Mesenchymal stem cell (in vitro differentiated cells and primary cell): ENCODE results near the gene PEX11A.

Source experiments
- DNase-seq: peaks from one replicate; pipeline ENCODE4 v3.0.0-alpha.2; 2013
- H2AFZ ChIP-seq: one replicate; pipeline ENCODE4 v1.6.1; 2013; ENCODE audit warnings: low read depth, mild to moderate bottlenecking, control low read depth, inconsistent platforms, low read length, moderate library complexity
- H2AK5ac ChIP-seq: 2 replicates; pipeline ENCODE4 v1.6.1; 2013; ENCODE audit warnings: low read length, moderate library complexity, mild to moderate bottlenecking, inconsistent platforms; ENCODE audit not compliant: severe bottlenecking
- H2BK120ac ChIP-seq: one replicate; pipeline ENCODE4 v1.6.1; 2013; ENCODE audit warnings: low read depth, mild to moderate bottlenecking, inconsistent platforms, low read length, moderate library complexity
- H2BK12ac ChIP-seq, 2 experiments: one replicate each; pipeline ENCODE4 v1.6.1; 2013; ENCODE audit warnings: inconsistent platforms in 2 of 2, low read length in 2 of 2, mild to moderate bottlenecking in 2 of 2, moderate library complexity in 2 of 2, control low read depth in 1 of 2
- H2BK15ac ChIP-seq: one replicate; pipeline ENCODE4 v1.6.1; 2013; ENCODE audit warnings: mild to moderate bottlenecking, low read depth, inconsistent platforms; ENCODE audit not compliant: poor library complexity, severe bottlenecking
- H2BK5ac ChIP-seq: 2 replicates; pipeline ENCODE4 v1.6.1; 2013; ENCODE audit warnings: low read depth, mild to moderate bottlenecking, low read length, control low read depth, inconsistent platforms; ENCODE audit not compliant: poor library complexity, severe bottlenecking
- H3K14ac ChIP-seq, 2 experiments: one replicate each; pipeline ENCODE4 v1.6.1; 2013; ENCODE audit warnings: inconsistent platforms in 2 of 2, low read length in 2 of 2, control low read depth in 1 of 2, mild to moderate bottlenecking in 1 of 2, moderate library complexity in 1 of 2
- H3K18ac ChIP-seq, 2 experiments: one replicate each; pipeline ENCODE4 v1.6.1; 2013; ENCODE audit warnings: inconsistent platforms in 2 of 2, low read length in 2 of 2, control low read depth in 1 of 2, low read depth in 1 of 2, mild to moderate bottlenecking in 1 of 2
- H3K23ac ChIP-seq, 2 experiments: one replicate each; pipeline ENCODE4 v1.6.1; 2013; ENCODE audit warnings: inconsistent platforms in 2 of 2, low read length in 2 of 2, mild to moderate bottlenecking in 2 of 2, moderate library complexity in 2 of 2, control low read depth in 1 of 2
- H3K27ac ChIP-seq: 2 replicates; pipeline ENCODE4 v1.5.1; 2013; ENCODE audit warnings: mild to moderate bottlenecking, moderate library complexity, low read length, control low read depth, inconsistent platforms; ENCODE audit not compliant: poor library complexity, severe bottlenecking
- H3K27me3 ChIP-seq, 2 experiments: 2 replicates each; pipeline versions ENCODE4 v1.6.1 to v1.7.0; 2013; ENCODE audit warnings: low read length in 2 of 2, mild to moderate bottlenecking in 2 of 2, moderate library complexity in 2 of 2, control low read depth in 1 of 2, inconsistent platforms in 1 of 2; ENCODE audit not compliant: control insufficient read depth in 1 of 2, insufficient read depth in 1 of 2
- H3K36me3 ChIP-seq, 2 experiments: 2 replicates each; pipeline versions ENCODE4 v1.6.1 to v1.7.0; 2013; ENCODE audit warnings: low read length in 2 of 2, control low read depth in 1 of 2, inconsistent platforms in 1 of 2, low read depth in 1 of 2, mild to moderate bottlenecking in 1 of 2; ENCODE audit not compliant: insufficient read depth in 2 of 2, control insufficient read depth in 1 of 2
- H3K4ac ChIP-seq, 2 experiments: one replicate each; pipeline ENCODE4 v1.6.1; 2013; ENCODE audit warnings: inconsistent platforms in 2 of 2, low read length in 2 of 2, mild to moderate bottlenecking in 2 of 2, moderate library complexity in 2 of 2, control low read depth in 1 of 2, low read depth in 1 of 2
- H3K4me1 ChIP-seq: 2 replicates; pipeline ENCODE4 v1.6.1; 2013; ENCODE audit warnings: low read depth, low read length, control low read depth; ENCODE audit not compliant: control insufficient read depth, insufficient read depth
- H3K4me2 ChIP-seq: 2 replicates; pipeline ENCODE4 v1.6.1; 2013; ENCODE audit warnings: low read length, mild to moderate bottlenecking, inconsistent platforms; ENCODE audit not compliant: poor library complexity, severe bottlenecking
- H3K4me3 ChIP-seq, 2 experiments: 2 replicates each; pipeline versions ENCODE4 v1.5.1 to v1.7.0; 2013; ENCODE audit warnings: low read length in 2 of 2, mild to moderate bottlenecking in 2 of 2, control low read depth in 1 of 2, low read depth in 1 of 2; ENCODE audit not compliant: insufficient read depth in 1 of 2
- H3K79me1 ChIP-seq: replicated peaks from 2 replicates; pipeline ENCODE4 v1.6.1; 2013; ENCODE audit warnings: mild to moderate bottlenecking, control low read depth, low read length, inconsistent platforms; ENCODE audit not compliant: poor library complexity, severe bottlenecking
- H3K9ac ChIP-seq: 2 replicates; pipeline ENCODE4 v1.7.0; 2013; ENCODE audit warnings: mild to moderate bottlenecking, low read length, moderate library complexity
- H3K9me3 ChIP-seq: 2 replicates; pipeline ENCODE4 v1.7.0; 2013; ENCODE audit warnings: mild to moderate bottlenecking, low read length; ENCODE audit not compliant: control insufficient read depth
- H4K8ac ChIP-seq: one replicate; pipeline ENCODE4 v1.6.1; 2013; ENCODE audit warnings: inconsistent platforms, mild to moderate bottlenecking, low read length, moderate library complexity
- H4K91ac ChIP-seq: one replicate; pipeline ENCODE4 v1.6.1; 2013; ENCODE audit warnings: mild to moderate bottlenecking, low read length, inconsistent platforms
- WGBS: methylation state at CpG from one replicate; pipeline ENCODE4 v1.1.7; 2013; ENCODE audit warnings: mixed read lengths; 5-methylcytosine and 5-hydroxymethylcytosine counted together

The PEX11A gene

GRCh38 chr15:89649716-89650115, 40.8 kb downstream of the PEX11A start:
- H2BK15ac ChIP-seq = no peak overlapping the region
- H3K27me3 ChIP-seq = no peaks in the 10 kb centered on the region
- DNase-seq = no peak
- H3K14ac ChIP-seq = no peak overlapping the region
- H2BK5ac ChIP-seq = no peak overlapping the region
- no peak overlapping the region for H3K9ac ChIP-seq
- no peak overlapping the region for H3K23ac ChIP-seq
- H2AK5ac ChIP-seq = no peak overlapping the region
- H3K79me1 ChIP-seq = peaks cover 31% of the 10 kb centered on the region
- H3K36me3 ChIP-seq = peaks cover 38 to 58% of the 10 kb centered on the region in 2 experiments
- H3K4me3 ChIP-seq = no peak overlapping the region
- H3K27ac ChIP-seq = no peak overlapping the region
- H4K91ac ChIP-seq = no peak overlapping the region
- no peak overlapping the region for H2BK120ac ChIP-seq
- no peak overlapping the region for H2AFZ ChIP-seq
- no peak overlapping the region for H2BK12ac ChIP-seq
- no peak overlapping the region for H3K18ac ChIP-seq
- 98% methylated on average over 15 of the region's 15 CpGs for WGBS
- no peaks in the 10 kb centered on the region for H3K9me3 ChIP-seq
- H3K4me1 ChIP-seq = peaks cover 8% of the 10 kb centered on the region
- H3K4ac ChIP-seq = no peak overlapping the region
- no peak overlapping the region for H3K4me2 ChIP-seq
- H4K8ac ChIP-seq = no peak overlapping the region

GRCh38 chr15:89649013-89649625, 41.4 kb downstream of the PEX11A start:
- no peak for DNase-seq
- Histone ChIP-seq H3K4me3 (no peak overlapping the region), H3K4ac (no peak overlapping the region), H3K18ac (no peak overlapping the region), H2BK120ac (no peak overlapping the region), H3K9ac (no peak overlapping the region), H3K9me3 (no peaks in the 10 kb centered on the region), H3K27me3 (no peaks in the 10 kb centered on the region), H2BK15ac (no peak overlapping the region), H4K91ac (no peak overlapping the region), H3K14ac (no peak overlapping the region), H3K27ac (no peak overlapping the region), H3K79me1 (peaks cover 30% of the 10 kb centered on the region), H4K8ac (no peak overlapping the region), H3K4me1 (peaks cover 4% of the 10 kb centered on the region), H2AFZ (no peak overlapping the region), H2BK12ac (no peak overlapping the region), H3K36me3 (peaks cover 42 to 61% of the 10 kb centered on the region in 2 experiments), H3K4me2 (no peak overlapping the region), H2BK5ac (no peak overlapping the region), H3K23ac (no peak overlapping the region), H2AK5ac (no peak overlapping the region)
- 96% methylated on average over 37 of the region's 37 CpGs for WGBS

- Histone ChIP-seq H3K36me3 (peaks cover 49 to 62% of the 10 kb centered on the region in 2 experiments), H3K18ac (no peak overlapping the region), H4K8ac (no peak overlapping the region), H3K23ac (no peak overlapping the region), H2BK15ac (no peak overlapping the region), H3K9me3 (no peaks in the 10 kb centered on the region), H3K27ac (no peak overlapping the region), H3K79me1 (peaks cover 27% of the 10 kb centered on the region), H4K91ac (no peak overlapping the region), H2AK5ac (no peak overlapping the region), H3K4me3 (no peak overlapping the region), H2BK120ac (no peak overlapping the region), H3K9ac (no peak overlapping the region), H2AFZ (no peak overlapping the region), H3K4ac (no peak overlapping the region), H3K4me2 (no peak overlapping the region), H2BK12ac (no peak overlapping the region), H3K27me3 (no peaks in the 10 kb centered on the region), H3K14ac (no peak overlapping the region), H3K4me1 (peaks cover 4% of the 10 kb centered on the region), H2BK5ac (no peak overlapping the region)
- DNase-seq = no peak
- 97% methylated on average over 97 of the region's 102 CpGs for WGBS
Measured at GRCh38 chr15:89648106-89649012, 42.2 kb downstream of the PEX11A start.

- Histone ChIP-seq H3K27me3 (no peaks in the 10 kb centered on the region), H3K4me2 (no peak overlapping the region), H2AFZ (peak overlapping the region; percentile 10), H2BK5ac (no peak overlapping the region), H3K14ac (no peak overlapping the region), H4K8ac (peak overlapping the region; percentile 69), H3K9me3 (no peaks in the 10 kb centered on the region), H3K27ac (no peak overlapping the region), H3K9ac (peak overlapping the region; percentile 18), H2BK120ac (no peak overlapping the region), H2BK15ac (no peak overlapping the region), H2BK12ac (no peak overlapping the region), H4K91ac (no peak overlapping the region), H3K4me3 (no peak overlapping the region), H3K23ac (no peak overlapping the region), H3K18ac (no peak overlapping the region), H2AK5ac (no peak overlapping the region), H3K79me1 (peaks cover 17% of the 10 kb centered on the region), H3K4ac (peak overlapping the region in 1 of 2 experiments; percentile 72), H3K4me1 (peaks cover 4% of the 10 kb centered on the region), H3K36me3 (peaks cover 55 to 58% of the 10 kb centered on the region in 2 experiments)
- WGBS = 54% methylated on average over 25 of the region's 25 CpGs
- DNase-seq = peak; percentile 59
Measured at GRCh38 chr15:89647191-89647851, 43.2 kb downstream of the PEX11A start.
